ENCODE results near the gene PPP3R1. TPM values are rescaled to one million over a fixed set of nuclear protein-coding genes. Genes with fewer than 3 reads are reported as not detected.

The PPP3R1 gene
- total and polyA plus RNA-seq, 10 of the 15 experiments (the other 5 are each of a cell fraction or from before 2014, with no cell fraction given), result 1.5 to 61.0 (median 15.8) TPM

DNA sequence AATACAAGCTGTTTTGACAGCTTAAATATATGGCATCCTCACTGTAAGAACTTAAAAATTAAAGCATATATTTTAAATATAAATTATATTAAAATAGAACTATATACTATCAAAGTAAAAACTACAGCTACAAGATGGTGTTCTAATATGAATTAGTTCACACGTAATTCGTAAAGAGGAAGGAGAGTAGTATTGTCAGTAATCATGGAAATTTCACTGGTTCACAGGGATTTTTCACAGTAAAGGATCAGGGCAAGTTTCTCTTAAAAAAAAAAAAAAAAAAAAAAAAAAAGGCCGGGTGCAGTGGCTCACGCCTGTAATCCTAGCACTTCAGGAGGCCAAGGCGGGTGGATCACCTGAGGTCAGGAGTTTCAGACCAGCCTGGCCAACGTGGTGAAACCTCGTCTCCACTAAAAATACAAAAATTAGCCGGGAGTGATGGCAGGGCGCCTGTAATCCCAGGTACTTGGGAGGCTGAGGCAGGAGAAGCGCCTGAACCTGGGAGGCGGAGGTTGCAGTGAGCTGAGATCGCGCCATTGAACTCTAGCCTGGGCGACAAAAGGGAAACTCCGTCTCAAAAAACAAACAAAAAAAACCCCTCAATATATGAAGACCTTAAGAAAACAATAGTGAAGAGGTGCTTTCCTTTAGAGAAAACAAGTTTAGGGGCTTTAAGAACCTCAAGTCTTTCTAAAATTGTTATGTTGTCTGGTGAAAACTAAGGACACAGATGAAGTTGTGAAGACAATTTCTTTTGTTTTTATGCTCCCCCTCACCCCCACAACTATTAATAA, 62.1 kb downstream of the PPP3R1 start:
- Histone ChIP-seq H3K4me1 (ENCODE audit: control insufficient read depth, insufficient read depth, low read length) (no peaks in the 10 kb centered on the region), H4K20me1 (ENCODE audit: control insufficient read depth, insufficient read depth) (no peaks in the 10 kb centered on the region; the same call in 1 of the 2 replicates), H3K9me3 (replicated peaks; ENCODE audit: control insufficient read depth, insufficient read depth, low read length) (no peaks in the 10 kb centered on the region), H3K9ac (ENCODE audit: control insufficient read depth, insufficient read depth, low read length) (no peak overlapping the region), H3K79me2 (ENCODE audit: control insufficient read depth, insufficient read depth, low read length) (peaks cover 44% of the 10 kb centered on the region), H3K27me3 (replicated peaks in 1 of 2; ENCODE audit: control insufficient read depth in 2 of 2, insufficient read depth in 2 of 2, low read length in 1 of 2) (no peaks in the 10 kb centered on the region), H3K4me3 (no peak overlapping the region), H3K36me3 (ENCODE audit: control insufficient read depth in 2 of 2, insufficient read depth in 2 of 2, low read length in 1 of 2) (peaks cover 0 to 4% of the 10 kb centered on the region in 2 experiments; a peak in 1 of 4 replicates), H3K27ac (ENCODE audit: control insufficient read depth, insufficient read depth) (no peak overlapping the region), H3K4me2 (ENCODE audit: control insufficient read depth, insufficient read depth) (no peak overlapping the region), H2AFZ (ENCODE audit: control insufficient read depth, low read depth, low read length) (no peak overlapping the region)
- in situ Hi-C loops (cut with MboI) (loop anchor here (10.0 kb wide), 1 partner anchor 255 kb away; no protein-coding TSS in a partner anchor), intact Hi-C loops (cut with micrococcal nuclease; ENCODE audit: unreplicated experiment) (no loop called here)
- ChIA-PET RAD21 (ENCODE audit: unreplicated experiment) (interaction anchor here (1.3 kb wide), 2 partner anchors 54 to 94 kb away, joined by 3 read pairs; no protein-coding TSS in a partner anchor), CTCF (interaction anchor here (1.1 to 2.1 kb wide), 6 partner anchors 15 to 168 kb away, joined by 3 to 8 read pairs (median 6); no protein-coding TSS in a partner anchor), SMC1A (ENCODE audit: uncharacterized antibody, unreplicated experiment) (interaction anchor here (0.7 to 2.0 kb wide), 9 partner anchors 8 to 102 kb away, joined by 3 to 6 read pairs (median 4); no protein-coding TSS in a partner anchor), POLR2A (no interaction called here)
- ATAC-seq, result peak; percentile 22
- no TSS peak for BruUV-seq (replicated peaks)
- no peak for FAIRE-seq
- DNase-seq (ENCODE audit: low read depth, low spot score), result no peak
- 93% methylated on average over 14 of the region's 15 CpGs for WGBS (ENCODE audit: insufficient coverage, insufficient replicate concordance, low lambda C conversion rate, missing lambda C conversion rate)
- no peak for TF ChIP-seq KAT2A (conservative IDR thresholded peaks at IDR 0.05; ENCODE audit: control insufficient read depth, low read depth, low read length)
- TF ChIP-seq HDGF (IDR thresholded peaks at IDR 0.05), result no peak
- TF ChIP-seq, protein P1, sequence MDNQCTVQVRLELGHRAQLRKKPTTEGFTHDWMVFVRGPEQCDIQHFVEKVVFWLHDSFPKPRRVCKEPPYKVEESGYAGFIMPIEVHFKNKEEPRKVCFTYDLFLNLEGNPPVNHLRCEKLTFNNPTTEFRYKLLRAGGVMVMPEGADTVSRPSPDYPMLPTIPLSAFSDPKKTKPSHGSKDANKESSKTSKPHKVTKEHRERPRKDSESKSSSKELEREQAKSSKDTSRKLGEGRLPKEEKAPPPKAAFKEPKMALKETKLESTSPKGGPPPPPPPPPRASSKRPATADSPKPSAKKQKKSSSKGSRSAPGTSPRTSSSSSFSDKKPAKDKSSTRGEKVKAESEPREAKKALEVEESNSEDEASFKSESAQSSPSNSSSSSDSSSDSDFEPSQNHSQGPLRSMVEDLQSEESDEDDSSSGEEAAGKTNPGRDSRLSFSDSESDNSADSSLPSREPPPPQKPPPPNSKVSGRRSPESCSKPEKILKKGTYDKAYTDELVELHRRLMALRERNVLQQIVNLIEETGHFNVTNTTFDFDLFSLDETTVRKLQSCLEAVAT (IDR thresholded peaks at IDR 0.05), result peak; percentile 93
- TF ChIP-seq MXI1 (IDR thresholded peaks at IDR 0.05; ENCODE audit: low read depth, low read length), result no peak
- TF ChIP-seq, protein P2, sequence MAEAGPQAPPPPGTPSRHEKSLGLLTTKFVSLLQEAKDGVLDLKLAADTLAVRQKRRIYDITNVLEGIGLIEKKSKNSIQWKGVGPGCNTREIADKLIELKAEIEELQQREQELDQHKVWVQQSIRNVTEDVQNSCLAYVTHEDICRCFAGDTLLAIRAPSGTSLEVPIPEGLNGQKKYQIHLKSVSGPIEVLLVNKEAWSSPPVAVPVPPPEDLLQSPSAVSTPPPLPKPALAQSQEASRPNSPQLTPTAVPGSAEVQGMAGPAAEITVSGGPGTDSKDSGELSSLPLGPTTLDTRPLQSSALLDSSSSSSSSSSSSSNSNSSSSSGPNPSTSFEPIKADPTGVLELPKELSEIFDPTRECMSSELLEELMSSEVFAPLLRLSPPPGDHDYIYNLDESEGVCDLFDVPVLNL (IDR thresholded peaks at IDR 0.05; ENCODE audit: low read depth, low read length), result no peak
- TF ChIP-seq, protein P3, sequence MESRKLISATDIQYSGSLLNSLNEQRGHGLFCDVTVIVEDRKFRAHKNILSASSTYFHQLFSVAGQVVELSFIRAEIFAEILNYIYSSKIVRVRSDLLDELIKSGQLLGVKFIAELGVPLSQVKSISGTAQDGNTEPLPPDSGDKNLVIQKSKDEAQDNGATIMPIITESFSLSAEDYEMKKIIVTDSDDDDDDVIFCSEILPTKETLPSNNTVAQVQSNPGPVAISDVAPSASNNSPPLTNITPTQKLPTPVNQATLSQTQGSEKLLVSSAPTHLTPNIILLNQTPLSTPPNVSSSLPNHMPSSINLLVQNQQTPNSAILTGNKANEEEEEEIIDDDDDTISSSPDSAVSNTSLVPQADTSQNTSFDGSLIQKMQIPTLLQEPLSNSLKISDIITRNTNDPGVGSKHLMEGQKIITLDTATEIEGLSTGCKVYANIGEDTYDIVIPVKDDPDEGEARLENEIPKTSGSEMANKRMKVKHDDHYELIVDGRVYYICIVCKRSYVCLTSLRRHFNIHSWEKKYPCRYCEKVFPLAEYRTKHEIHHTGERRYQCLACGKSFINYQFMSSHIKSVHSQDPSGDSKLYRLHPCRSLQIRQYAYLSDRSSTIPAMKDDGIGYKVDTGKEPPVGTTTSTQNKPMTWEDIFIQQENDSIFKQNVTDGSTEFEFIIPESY (IDR thresholded peaks at IDR 0.05), result peak; percentile 99
- TF ChIP-seq NR2F1 (conservative IDR thresholded peaks at IDR 0.05), result no peak; the same call in 1 of the 2 replicates
- TF ChIP-seq SREBF2 (IDR thresholded peaks at IDR 0.05; ENCODE audit: low read length), result no peak
- TF ChIP-seq HDAC2 (IDR thresholded peaks at IDR 0.05), result no peak
- TF ChIP-seq MTA2 (IDR thresholded peaks at IDR 0.05; ENCODE audit: low read depth), result no peak
- TF ChIP-seq ZNF217 (IDR thresholded peaks at IDR 0.05), result no peak
- TF ChIP-seq, protein P4, sequence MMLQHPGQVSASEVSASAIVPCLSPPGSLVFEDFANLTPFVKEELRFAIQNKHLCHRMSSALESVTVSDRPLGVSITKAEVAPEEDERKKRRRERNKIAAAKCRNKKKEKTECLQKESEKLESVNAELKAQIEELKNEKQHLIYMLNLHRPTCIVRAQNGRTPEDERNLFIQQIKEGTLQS (IDR thresholded peaks at IDR 0.05; ENCODE audit: borderline replicate concordance, extremely low read depth, low read depth, low read length), result no peak
- peak in 1 of 2 experiments; percentile 16; a peak in 1 of 4 replicates for TF ChIP-seq IKZF2 (IDR thresholded peaks at IDR 0.05)
- TF ChIP-seq KLF5 (IDR thresholded peaks at IDR 0.05; ENCODE audit: partially characterized antibody), result no peak
- no peak for TF ChIP-seq NFIC (IDR thresholded peaks at IDR 0.05; ENCODE audit: low read depth, low read length)
- TF ChIP-seq, protein P5, sequence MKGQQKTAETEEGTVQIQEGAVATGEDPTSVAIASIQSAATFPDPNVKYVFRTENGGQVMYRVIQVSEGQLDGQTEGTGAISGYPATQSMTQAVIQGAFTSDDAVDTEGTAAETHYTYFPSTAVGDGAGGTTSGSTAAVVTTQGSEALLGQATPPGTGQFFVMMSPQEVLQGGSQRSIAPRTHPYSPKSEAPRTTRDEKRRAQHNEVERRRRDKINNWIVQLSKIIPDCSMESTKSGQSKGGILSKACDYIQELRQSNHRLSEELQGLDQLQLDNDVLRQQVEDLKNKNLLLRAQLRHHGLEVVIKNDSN (IDR thresholded peaks at IDR 0.05; ENCODE audit: borderline replicate concordance, extremely low read length, insufficient read depth, low read depth, low read length), result no peak
- no peak for TF ChIP-seq CHD1 (IDR thresholded peaks at IDR 0.05; ENCODE audit: low read depth, low read length)
- no peak for TF ChIP-seq RAD51 (IDR thresholded peaks at IDR 0.05)
- no peak for TF ChIP-seq SRF (IDR thresholded peaks at IDR 0.05; ENCODE audit: low read depth in 2 of 2, low read length in 2 of 2)

All from GM12878 (cell line).